HG02642 (cell line): ENCODE results near the gene MOBP.

Experiments
- ATAC-seq: cut with Tn5 transposase; IDR thresholded peaks from one replicate; pipeline ENCODE4 v1.9.1; 2021; ENCODE audit warnings: mild to moderate bottlenecking; ENCODE audit not compliant: unreplicated experiment, poor library complexity

MOBP gene

GRCh38 chr3:39491014-39491413 lies 23.5 kb downstream of the MOBP start:
- no peak for ATAC-seq

- ATAC-seq = no peak
Observed at GRCh38 chr3:39491733-39492350, 24.4 kb downstream of the MOBP start.

- ATAC-seq = no peak
Observed at GRCh38 chr3:39494781-39495180, 27.3 kb downstream of the MOBP start.

GRCh38 chr3:39497753-39498152 lies 30.3 kb downstream of the MOBP start:
- no peak for ATAC-seq

- no peak for ATAC-seq
Observed at GRCh38 chr3:39499651-39500273, 32.3 kb downstream of the MOBP start.

GRCh38 chr3:39501059-39501458 lies 33.6 kb downstream of the MOBP start:
- ATAC-seq = no peak

- ATAC-seq = no peak
Observed at GRCh38 chr3:39501968-39502837, 34.7 kb downstream of the MOBP start.

- ATAC-seq = no peak
Observed at GRCh38 chr3:39502838-39503145, 35.3 kb downstream of the MOBP start.

- no peak for ATAC-seq
Observed at GRCh38 chr3:39505866-39506742, 38.6 kb downstream of the MOBP start.

- no peak for ATAC-seq
Observed at GRCh38 chr3:39506863-39507262, 39.4 kb downstream of the MOBP start.

GRCh38 chr3:39513791-39514369 lies 46.4 kb downstream of the MOBP start:
- no peak for ATAC-seq

- ATAC-seq = no peak
Observed at GRCh38 chr3:39515681-39516441, 48.4 kb downstream of the MOBP start.

GRCh38 chr3:39519103-39519502 lies 51.6 kb downstream of the MOBP start:
- ATAC-seq = no peak

GRCh38 chr3:39519554-39520288 lies 52.2 kb downstream of the MOBP start:
- ATAC-seq = no peak

GRCh38 chr3:39521456-39521855 lies 54.0 kb downstream of the MOBP start:
- no peak for ATAC-seq

GRCh38 chr3:39524107-39524506 lies 56.6 kb downstream of the MOBP start:
- ATAC-seq = no peak

GRCh38 chr3:39528844-39529243 lies 61.4 kb downstream of the MOBP start:
- no peak for ATAC-seq

GRCh38 chr3:39529577-39529976 lies 62.1 kb downstream of the MOBP start:
- no peak for ATAC-seq

- no peak for ATAC-seq
Observed at GRCh38 chr3:39531066-39531465, 63.6 kb downstream of the MOBP start.
